ENCODE results near the gene STX7. TPM values are rescaled to one million over a fixed set of nuclear protein-coding genes. Genes with fewer than 3 reads are reported as not detected.

STX7 gene
- total RNA-seq, 2 experiments from 2014 or later = 20.1 to 20.6 TPM

Other genes with a start within 250 kb of the STX7 start
- gene MOXD1, start 111.6 kb downstream of the STX7 start, total RNA-seq = under 1 TPM in 1 of 2 experiments, not detected in 1; 0.08 TPM
- not detected for gene TAAR9, start 25.2 kb upstream of the STX7 start, total RNA-seq
- gene TAAR8, start 39.6 kb upstream of the STX7 start, total RNA-seq = not detected
- gene TAAR6, start 57.2 kb upstream of the STX7 start, total RNA-seq = not detected
- not detected for gene TAAR5, start 76.6 kb upstream of the STX7 start, total RNA-seq
- gene TAAR2, start 111.2 kb upstream of the STX7 start, total RNA-seq = not detected
- not detected for gene TAAR1, start 146.1 kb upstream of the STX7 start, total RNA-seq
- gene VNN1, start 200.9 kb upstream of the STX7 start, total RNA-seq = not detected
- gene VNN2, start 244.8 kb upstream of the STX7 start, total RNA-seq = 1 to 10 TPM; 3.9 to 5.4 TPM

Data from activated CD8-positive, alpha-beta memory T cell treated with anti-CD3 and anti-CD28 coated beads for 36 hours (primary cell).